ENCODE results near the gene LCLAT1. TPM values are rescaled to one million over a fixed set of nuclear protein-coding genes. Genes with fewer than 3 reads are reported as not detected.

LCLAT1 gene
- total and polyA plus RNA-seq, 2 of the 4 experiments (the other 2 are of a cell fraction) = 7.5 to 11.5 TPM

DNA sequence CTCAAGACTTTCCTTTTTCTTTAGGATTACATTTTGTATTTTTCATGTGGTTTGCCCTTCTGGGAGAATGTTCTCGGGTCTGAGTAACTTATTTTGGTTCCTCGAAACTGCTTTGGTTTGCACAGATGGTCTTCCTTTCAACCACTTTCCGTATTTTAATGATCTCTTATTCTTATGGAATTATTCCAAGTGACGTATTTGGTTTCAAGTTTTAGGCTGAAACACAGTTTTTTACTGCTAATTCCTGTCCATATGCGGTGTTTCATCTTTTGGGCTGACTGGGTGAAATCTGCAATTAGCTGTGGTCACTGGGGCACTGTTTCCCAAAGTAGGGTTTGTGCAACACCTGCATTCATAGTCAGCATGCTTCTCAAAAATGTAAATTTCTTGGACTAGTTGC is 237.5 kb downstream of the LCLAT1 start:
- H2AFZ ChIP-seq (replicated peaks; ENCODE audit: low read length, poor library complexity) = no peak overlapping the region
- intact Hi-C loops (cut with micrococcal nuclease) (no loop called here), dilution Hi-C loops (cut with HindIII; ENCODE audit: low sequenced_read_pairs, unreplicated experiment) (no loop called here), in situ Hi-C loops (cut with MboI; ENCODE audit: low sequenced_read_pairs) (no loop called here)
- H3K27ac ChIP-seq (ENCODE audit: insufficient read depth, low read length) = no peak overlapping the region
- H3K36me3 ChIP-seq (ENCODE audit: control insufficient read depth, insufficient read depth, low read length) = no peaks in the 10 kb centered on the region
- H3K9me3 ChIP-seq (ENCODE audit: control insufficient read depth, insufficient read depth, low read length) = no peaks in the 10 kb centered on the region
- no peak overlapping the region for H2BK15ac ChIP-seq (ENCODE audit: low read depth, low read length)
- ChIA-PET POLR2A (ENCODE audit: unreplicated experiment) (no interaction called here), CTCF (no interaction called here)
- no peak overlapping the region for H2AK5ac ChIP-seq (ENCODE audit: low read depth, low read length)
- no peaks in the 10 kb centered on the region for H4K20me1 ChIP-seq (ENCODE audit: insufficient read depth, low read length)
- H4K91ac ChIP-seq (ENCODE audit: insufficient read depth, low read depth, low read length) = no peak overlapping the region
- no peak overlapping the region for H4K8ac ChIP-seq (ENCODE audit: low read depth in 2 of 2, low read length in 2 of 2)
- peaks cover 2% of the 10 kb centered on the region; the same call in 1 of the 2 replicates for H3K4me1 ChIP-seq (ENCODE audit: control insufficient read depth, insufficient read depth, low read length)
- H3K14ac ChIP-seq (replicated peaks; ENCODE audit: low read depth, low read length) = no peak overlapping the region
- no peak overlapping the region for H3K9ac ChIP-seq (ENCODE audit: low read depth, low read length)
- no peaks in the 10 kb centered on the region for H3K9me1 ChIP-seq (ENCODE audit: insufficient read depth, low read length)
- no peak overlapping the region for H4K5ac ChIP-seq (ENCODE audit: low read depth, low read length)
- ATAC-seq (ENCODE audit: low read depth) (no peak), DNase-seq (no peak)
- H3K4me3 ChIP-seq (ENCODE audit: insufficient read depth, low read depth, low read length) = no peak overlapping the region
- H3K79me1 ChIP-seq (ENCODE audit: low read depth in 1 of 2, low read length in 2 of 2) = no peaks in the 10 kb centered on the region
- H3K27me3 ChIP-seq (ENCODE audit: control insufficient read depth, insufficient read depth, low read length) = no peaks in the 10 kb centered on the region
- no peak overlapping the region for H2BK5ac ChIP-seq (ENCODE audit: low read depth, low read length, poor library complexity, severe bottlenecking)
- no peak overlapping the region for H3K18ac ChIP-seq (ENCODE audit: low read depth, low read length)
- no peak overlapping the region for H2AK9ac ChIP-seq (replicated peaks; ENCODE audit: low read depth, low read length, poor library complexity)
- BruUV-seq (replicated peaks) = no TSS peak
- H3K23ac ChIP-seq (ENCODE audit: low read depth, low read length) = no peak overlapping the region
- H3K4ac ChIP-seq (ENCODE audit: low read depth, low read length) = no peak overlapping the region
- no peak overlapping the region for H2BK120ac ChIP-seq (ENCODE audit: low read depth, low read length)
- H3K4me2 ChIP-seq (ENCODE audit: low read depth, low read length) = no peak overlapping the region
- WGBS, 2 experiments (ENCODE audit: extremely low coverage in 2 of 2, insufficient read length in 1 of 2) = 40% methylated on average over 1 of the region's 5 CpGs; no CpG with 5 or more reads in 1 of the 2 experiments
- no peak overlapping the region for H2BK20ac ChIP-seq (ENCODE audit: low read depth, low read length)
- H3K56ac ChIP-seq (ENCODE audit: extremely low read depth, insufficient read depth, low read length) = no peak overlapping the region
- no peak for TF ChIP-seq SMC3 (IDR thresholded peaks at IDR 0.05; ENCODE audit: low read depth, low read length)
- TF ChIP-seq MAZ (IDR thresholded peaks at IDR 0.05; ENCODE audit: borderline replicate concordance, low read depth, low read length) = no peak
- no peak for TF ChIP-seq MAFK (IDR thresholded peaks at IDR 0.05; ENCODE audit: low read depth, low read length)
- TF ChIP-seq FOS (IDR thresholded peaks at IDR 0.05; ENCODE audit: low read depth, low read length) = no peak
- TF ChIP-seq, protein P1, sequence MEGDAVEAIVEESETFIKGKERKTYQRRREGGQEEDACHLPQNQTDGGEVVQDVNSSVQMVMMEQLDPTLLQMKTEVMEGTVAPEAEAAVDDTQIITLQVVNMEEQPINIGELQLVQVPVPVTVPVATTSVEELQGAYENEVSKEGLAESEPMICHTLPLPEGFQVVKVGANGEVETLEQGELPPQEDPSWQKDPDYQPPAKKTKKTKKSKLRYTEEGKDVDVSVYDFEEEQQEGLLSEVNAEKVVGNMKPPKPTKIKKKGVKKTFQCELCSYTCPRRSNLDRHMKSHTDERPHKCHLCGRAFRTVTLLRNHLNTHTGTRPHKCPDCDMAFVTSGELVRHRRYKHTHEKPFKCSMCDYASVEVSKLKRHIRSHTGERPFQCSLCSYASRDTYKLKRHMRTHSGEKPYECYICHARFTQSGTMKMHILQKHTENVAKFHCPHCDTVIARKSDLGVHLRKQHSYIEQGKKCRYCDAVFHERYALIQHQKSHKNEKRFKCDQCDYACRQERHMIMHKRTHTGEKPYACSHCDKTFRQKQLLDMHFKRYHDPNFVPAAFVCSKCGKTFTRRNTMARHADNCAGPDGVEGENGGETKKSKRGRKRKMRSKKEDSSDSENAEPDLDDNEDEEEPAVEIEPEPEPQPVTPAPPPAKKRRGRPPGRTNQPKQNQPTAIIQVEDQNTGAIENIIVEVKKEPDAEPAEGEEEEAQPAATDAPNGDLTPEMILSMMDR (conservative IDR thresholded peaks at IDR 0.05; ENCODE audit: low read depth, low read length) = no peak
- TF ChIP-seq NFE2L2 (IDR thresholded peaks at IDR 0.05; ENCODE audit: low read depth, low read length) = no peak
- TF ChIP-seq, protein P2, sequence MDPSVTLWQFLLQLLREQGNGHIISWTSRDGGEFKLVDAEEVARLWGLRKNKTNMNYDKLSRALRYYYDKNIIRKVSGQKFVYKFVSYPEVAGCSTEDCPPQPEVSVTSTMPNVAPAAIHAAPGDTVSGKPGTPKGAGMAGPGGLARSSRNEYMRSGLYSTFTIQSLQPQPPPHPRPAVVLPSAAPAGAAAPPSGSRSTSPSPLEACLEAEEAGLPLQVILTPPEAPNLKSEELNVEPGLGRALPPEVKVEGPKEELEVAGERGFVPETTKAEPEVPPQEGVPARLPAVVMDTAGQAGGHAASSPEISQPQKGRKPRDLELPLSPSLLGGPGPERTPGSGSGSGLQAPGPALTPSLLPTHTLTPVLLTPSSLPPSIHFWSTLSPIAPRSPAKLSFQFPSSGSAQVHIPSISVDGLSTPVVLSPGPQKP (IDR thresholded peaks at IDR 0.05; ENCODE audit: borderline replicate concordance, low read depth, low read length) = no peak
- no peak for TF ChIP-seq RCOR1 (IDR thresholded peaks at IDR 0.05; ENCODE audit: insufficient replicate concordance, low read length)
- no peak for TF ChIP-seq CEBPB (IDR thresholded peaks at IDR 0.05; ENCODE audit: low read depth, low read length)
- no peak for TF ChIP-seq RAD21 (IDR thresholded peaks at IDR 0.05; ENCODE audit: low read length)
- TF ChIP-seq, protein P3, sequence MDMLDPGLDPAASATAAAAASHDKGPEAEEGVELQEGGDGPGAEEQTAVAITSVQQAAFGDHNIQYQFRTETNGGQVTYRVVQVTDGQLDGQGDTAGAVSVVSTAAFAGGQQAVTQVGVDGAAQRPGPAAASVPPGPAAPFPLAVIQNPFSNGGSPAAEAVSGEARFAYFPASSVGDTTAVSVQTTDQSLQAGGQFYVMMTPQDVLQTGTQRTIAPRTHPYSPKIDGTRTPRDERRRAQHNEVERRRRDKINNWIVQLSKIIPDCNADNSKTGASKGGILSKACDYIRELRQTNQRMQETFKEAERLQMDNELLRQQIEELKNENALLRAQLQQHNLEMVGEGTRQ (IDR thresholded peaks at IDR 0.05; ENCODE audit: low read depth, low read length) = no peak
- TF ChIP-seq BHLHE40 (IDR thresholded peaks at IDR 0.05; ENCODE audit: low read depth, low read length) = no peak
- no peak for TF ChIP-seq RFX5 (IDR thresholded peaks at IDR 0.05; ENCODE audit: low read depth, low read length)
